ENCODE measurements around the gene PPIL1.
"Not testable (repeated sequence)": the region's sequence is repeated elsewhere in the genome, so short reads cannot be mapped to it uniquely, and the experiment has no call there.

- TF ChIP-seq, protein P1, sequence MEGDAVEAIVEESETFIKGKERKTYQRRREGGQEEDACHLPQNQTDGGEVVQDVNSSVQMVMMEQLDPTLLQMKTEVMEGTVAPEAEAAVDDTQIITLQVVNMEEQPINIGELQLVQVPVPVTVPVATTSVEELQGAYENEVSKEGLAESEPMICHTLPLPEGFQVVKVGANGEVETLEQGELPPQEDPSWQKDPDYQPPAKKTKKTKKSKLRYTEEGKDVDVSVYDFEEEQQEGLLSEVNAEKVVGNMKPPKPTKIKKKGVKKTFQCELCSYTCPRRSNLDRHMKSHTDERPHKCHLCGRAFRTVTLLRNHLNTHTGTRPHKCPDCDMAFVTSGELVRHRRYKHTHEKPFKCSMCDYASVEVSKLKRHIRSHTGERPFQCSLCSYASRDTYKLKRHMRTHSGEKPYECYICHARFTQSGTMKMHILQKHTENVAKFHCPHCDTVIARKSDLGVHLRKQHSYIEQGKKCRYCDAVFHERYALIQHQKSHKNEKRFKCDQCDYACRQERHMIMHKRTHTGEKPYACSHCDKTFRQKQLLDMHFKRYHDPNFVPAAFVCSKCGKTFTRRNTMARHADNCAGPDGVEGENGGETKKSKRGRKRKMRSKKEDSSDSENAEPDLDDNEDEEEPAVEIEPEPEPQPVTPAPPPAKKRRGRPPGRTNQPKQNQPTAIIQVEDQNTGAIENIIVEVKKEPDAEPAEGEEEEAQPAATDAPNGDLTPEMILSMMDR (IDR thresholded peaks at IDR 0.05), result not testable (repeated sequence)
- TF ChIP-seq POLR2A (IDR thresholded peaks at IDR 0.05), result not testable (repeated sequence)
Observed at GRCh38 chr6:36891153-36891552, 16.6 kb upstream of the PPIL1 start.
